SK-N-SH (cell line): Measurements from ENCODE around the gene MC3R. TPM values are rescaled to one million over a fixed set of nuclear protein-coding genes. Genes with fewer than 3 reads are reported as not detected.
A peak's percentile ranks its signal among the peaks of the same experiment; 100 is the strongest.

Experiments used
- CTCF ChIA-PET: fragments of 300-600, 350-600 bp; formaldehyde crosslinking; extraction: SDS; loops from one replicate; lab custom pipeline; 2021; lab: Yijun Ruan, JAX
- POLR2A ChIA-PET: fragments of 350-600 bp; sonication (Branson Sonifier 250); formaldehyde crosslinking; extraction: SDS; loops from one replicate; lab custom pipeline; 2020; ENCODE audit warnings: antibody characterized with exemption, inconsistent platforms; lab: Yijun Ruan, JAX
- DNase-seq: peaks from one replicate; pipeline ENCODE4 v3.0.0; 2012
- H2AFZ ChIP-seq: fragments of 200-600 bp; sonication (generic); 2 replicates; pipeline ENCODE4 v1.8.1; 2016; ENCODE audit warnings: antibody characterized with exemption, mild to moderate bottlenecking, low read depth
- H3F3A ChIP-seq: fragments of 200-600 bp; sonication (generic); replicated peaks from 2 replicates; pipeline ENCODE3; 2016; ENCODE audit warnings: antibody characterized with exemption, mild to moderate bottlenecking; ENCODE audit not compliant: insufficient read depth
- H3K27ac ChIP-seq, 2 experiments: fragments of 200-500 bp in 1 of 2; fragments of 200-600 bp in 1 of 2; sonication (Bioruptor generic) in 1 of 2; sonication (generic), shearing (Covaris generic) in 1 of 2; 2 replicates each; pipeline versions ENCODE4 v1.5.1 to v1.6.1; 2014 to 2016; ENCODE audit warnings: low read depth in 2 of 2, inconsistent platforms in 1 of 2, low read length in 1 of 2, mild to moderate bottlenecking in 1 of 2, mixed read lengths in 1 of 2
- H3K27me3 ChIP-seq: fragments of 200-600 bp; sonication (generic), shearing (Covaris generic); 2 replicates; pipeline ENCODE4 v1.6.1; 2016; ENCODE audit warnings: mixed run types; ENCODE audit not compliant: insufficient read depth
- H3K36me3 ChIP-seq, 2 experiments: fragments of 200-500 bp in 1 of 2; fragments of 200-600 bp in 1 of 2; sonication (Bioruptor generic) in 1 of 2; sonication (generic) in 1 of 2; replicated peaks in 1 of 2; 2 replicates each; pipeline versions ENCODE3 to v1.5.1; 2014 to 2016; ENCODE audit warnings: low read length in 1 of 2, mild to moderate bottlenecking in 1 of 2; ENCODE audit not compliant: insufficient read depth in 2 of 2, control insufficient read depth in 1 of 2
- H3K4me1 ChIP-seq, 2 experiments: fragments of 200-500 bp in 1 of 2; fragments of 200-600 bp in 1 of 2; sonication (Bioruptor generic) in 1 of 2; sonication (generic), shearing (Covaris generic) in 1 of 2; 2 replicates each; pipeline versions ENCODE4 v1.5.1 to v1.6.1; 2014 to 2016; ENCODE audit warnings: low read depth in 1 of 2, low read length in 1 of 2, mixed run types in 1 of 2; ENCODE audit not compliant: insufficient read depth in 2 of 2, control insufficient read depth in 1 of 2
- H3K4me2 ChIP-seq: fragments of 200-600 bp; sonication (generic), shearing (Covaris generic); 2 replicates; pipeline ENCODE4 v1.6.1; 2017; ENCODE audit warnings: mixed run types
- H3K4me3 ChIP-seq, 2 experiments: fragments of 200-500 bp in 1 of 2; fragments of 200-600 bp in 1 of 2; sonication (Bioruptor generic) in 1 of 2; sonication (generic), shearing (Covaris generic) in 1 of 2; 2 replicates each; pipeline versions ENCODE4 v1.5.1 to v1.8.1; 2014 to 2016; ENCODE audit warnings: low read depth in 2 of 2, inconsistent platforms in 1 of 2, low read length in 1 of 2, mild to moderate bottlenecking in 1 of 2, mixed read lengths in 1 of 2, moderate library complexity in 1 of 2
- H3K79me2 ChIP-seq: fragments of 200-600 bp; sonication (generic); 2 replicates; pipeline ENCODE4 v1.8.1; 2017; ENCODE audit warnings: mild to moderate bottlenecking; ENCODE audit not compliant: insufficient read depth
- H3K9ac ChIP-seq: fragments of 200-600 bp; sonication (generic); 2 replicates; pipeline ENCODE4 v1.6.1; 2017; ENCODE audit warnings: mixed run types
- H3K9me2 ChIP-seq: fragments of 200-600 bp; sonication (generic); 2 replicates; pipeline ENCODE4 v1.6.1; 2017; ENCODE audit warnings: mixed run types
- H3K9me3 ChIP-seq: fragments of 200-600 bp; sonication (generic); 2 replicates; pipeline ENCODE4 v1.6.1; 2017; ENCODE audit warnings: mixed run types, mild to moderate bottlenecking, moderate library complexity
- H4K20me1 ChIP-seq: fragments of 200-600 bp; sonication (generic); 2 replicates; pipeline ENCODE4 v1.6.1; 2017; ENCODE audit warnings: mild to moderate bottlenecking, mixed run types; ENCODE audit not compliant: insufficient read depth
- CHD2 ChIP-seq: fragments of 150-350 bp; IDR thresholded peaks from 2 replicates; pipeline ENCODE4 v1.6.1; 2018; ENCODE audit warnings: low read length; ENCODE audit not compliant: partially characterized antibody
- CTCF ChIP-seq: fragments of 200-600 bp; sonication (generic); IDR thresholded peaks from 2 replicates; pipeline ENCODE4 v1.6.1; 2017; ENCODE audit warnings: antibody characterized with exemption, mild to moderate bottlenecking, moderate library complexity
- ELF1 ChIP-seq: IDR thresholded peaks from 2 replicates; pipeline ENCODE4 v1.4.0; 2012
- EP300 ChIP-seq, 2 experiments: IDR thresholded peaks; 2 replicates each; pipeline versions ENCODE4 v1.4.0 to v1.6.1; 2012; ENCODE audit warnings: borderline replicate concordance in 1 of 2, low read depth in 1 of 2, low read length in 1 of 2
- EZH2phosphoT487 ChIP-seq: fragments of 200-600 bp; sonication (generic); IDR thresholded peaks from 2 replicates; pipeline ENCODE4 v1.6.1; 2017; ENCODE audit warnings: low read depth, mixed run types, mild to moderate bottlenecking, antibody characterized with exemption, moderate library complexity, borderline replicate concordance
- FOXM1 ChIP-seq: IDR thresholded peaks from 2 replicates; pipeline ENCODE4 v1.4.0; 2012; ENCODE audit warnings: low read depth, mild to moderate bottlenecking
- GABPA ChIP-seq: IDR thresholded peaks from 2 replicates; pipeline ENCODE4 v1.4.0; 2012; ENCODE audit warnings: low read depth, mild to moderate bottlenecking
- IRF3 ChIP-seq: fragments of 150-350 bp; IDR thresholded peaks from 2 replicates; pipeline ENCODE4 v1.6.1; 2016; ENCODE audit warnings: mild to moderate bottlenecking, low read depth, low read length
- JUND ChIP-seq: IDR thresholded peaks from 2 replicates; pipeline ENCODE4 v1.4.0; 2012
- MEF2A ChIP-seq: IDR thresholded peaks from 2 replicates; pipeline ENCODE4 v1.4.0; 2012; ENCODE audit warnings: low read depth, borderline replicate concordance
- MXI1 ChIP-seq: IDR thresholded peaks from 2 replicates; pipeline ENCODE4 v1.6.1; 2012; ENCODE audit warnings: mild to moderate bottlenecking, low read depth, low read length, improper control_type of control experiment
- RAD21 ChIP-seq: IDR thresholded peaks from 2 replicates; pipeline ENCODE4 v1.6.1; 2012; ENCODE audit warnings: mild to moderate bottlenecking, low read length
- RCOR1 ChIP-seq: fragments of 150-350 bp; IDR thresholded peaks from 2 replicates; pipeline ENCODE4 v1.6.1; 2017; ENCODE audit warnings: antibody characterized with exemption, low read length
- RXRA ChIP-seq: IDR thresholded peaks from 2 replicates; pipeline ENCODE4 v1.4.0; 2012; ENCODE audit warnings: low read depth, mild to moderate bottlenecking, borderline replicate concordance
- SMC3 ChIP-seq: IDR thresholded peaks from 2 replicates; pipeline ENCODE4 v1.6.1; 2012; ENCODE audit warnings: low read depth, low read length, improper control_type of control experiment
- TAF1 ChIP-seq: IDR thresholded peaks from 2 replicates; pipeline ENCODE4 v1.6.1; 2012; ENCODE audit warnings: low read depth, mild to moderate bottlenecking, low read length, moderate library complexity, borderline replicate concordance
- TCF12 ChIP-seq: IDR thresholded peaks from 2 replicates; pipeline ENCODE4 v1.4.0; 2012
- TEAD4 ChIP-seq: IDR thresholded peaks from 2 replicates; pipeline ENCODE4 v1.4.0; 2012; ENCODE audit warnings: mild to moderate bottlenecking, borderline replicate concordance; ENCODE audit not compliant: insufficient read depth
- USF1 ChIP-seq: IDR thresholded peaks from 2 replicates; pipeline ENCODE4 v1.4.0; 2012; ENCODE audit warnings: low read depth, borderline replicate concordance
- YY1 ChIP-seq: IDR thresholded peaks from 2 replicates; pipeline ENCODE4 v1.4.0; 2012; ENCODE audit warnings: low read depth, mild to moderate bottlenecking
- WGBS: methylation state at CpG from one replicate; pipeline ENCODE4 v1.1.6; 2017; ENCODE audit warnings: low lambda C conversion rate; 5-methylcytosine and 5-hydroxymethylcytosine counted together
- polyA plus RNA-seq, 3 experiments: library from polyadenylated mRNA; depleted of rRNA; stranded (reverse); fragments of >200 nt; gene quantifications; 2 replicates each; pipeline ENCODE4 v1.2.3, GENCODE V29; 2012

MC3R gene
- polyA plus RNA-seq, 1 of the 3 experiments (the other 2 are of a cell fraction) = not detected

GRCh38 chr20:56249244-56249955 lies 868 bp downstream of the MC3R start:
- TF ChIP-seq YY1 (no peak), TCF12 (no peak), FOXM1 (no peak), SMC3 (peak; percentile 13; the same call in 1 of the 2 replicates), TAF1 (no peak), IRF3 (no peak), GABPA (no peak), CTCF (peak; percentile 19; the same call in 1 of the 2 replicates), JUND (no peak), CHD2 (no peak), RAD21 (peak; percentile 57), EP300 (IDR thresholded peaks at IDR 0.05; ENCODE audit: borderline replicate concordance in 1 of 2, low read depth in 1 of 2, low read length in 1 of 2) (no peak), MXI1 (no peak), TEAD4 (no peak), ELF1 (no peak), RXRA (no peak)
- CTCF ChIA-PET = interaction anchor here (1.0 to 2.8 kb wide), 6 partner anchors 9 to 1566 kb away, joined by 3 to 36 read pairs (median 4); no protein-coding TSS in a partner anchor
- no peaks in the 10 kb centered on the region for H3K9me2 ChIP-seq
- WGBS = 65% methylated on average over 32 of the region's 32 CpGs
- H3K9me3 ChIP-seq = no peaks in the 10 kb centered on the region
- DNase-seq = peak; percentile 31
- H3K9ac ChIP-seq = no peak overlapping the region
- no peaks in the 10 kb centered on the region for H3K79me2 ChIP-seq
- H2AFZ ChIP-seq = no peak overlapping the region
- H3K27ac ChIP-seq = no peak overlapping the region
- H3K27me3 ChIP-seq = no peaks in the 10 kb centered on the region
- H3K36me3 ChIP-seq = no peaks in the 10 kb centered on the region
- POLR2A ChIA-PET = no interaction called here
- H3K4me3 ChIP-seq = no peak overlapping the region
- no peaks in the 10 kb centered on the region; a peak in 1 of 4 replicates for H3K4me1 ChIP-seq
- H3F3A ChIP-seq = no peaks in the 10 kb centered on the region
- no peaks in the 10 kb centered on the region for H4K20me1 ChIP-seq
- H3K4me2 ChIP-seq = no peak overlapping the region

- Histone ChIP-seq H3K4me2 (no peak overlapping the region), H3K36me3 (no peaks in the 10 kb centered on the region), H3K9me3 (no peaks in the 10 kb centered on the region), H3K27ac (no peak overlapping the region), H3K4me3 (no peak overlapping the region), H3K4me1 (no peaks in the 10 kb centered on the region; a peak in 1 of 4 replicates), H3K27me3 (no peaks in the 10 kb centered on the region), H2AFZ (no peak overlapping the region), H3F3A (no peaks in the 10 kb centered on the region), H3K9ac (no peak overlapping the region), H4K20me1 (no peaks in the 10 kb centered on the region), H3K9me2 (no peaks in the 10 kb centered on the region), H3K79me2 (no peaks in the 10 kb centered on the region)
- CTCF ChIA-PET = interaction anchor here (1.2 to 1.5 kb wide), 2 partner anchors 9 to 94 kb away, joined by 3 to 7 read pairs; no protein-coding TSS in a partner anchor
- POLR2A ChIA-PET = no interaction called here
- 20% methylated on average over 7 of the region's 7 CpGs for WGBS
- DNase-seq = no peak
- TF ChIP-seq FOXM1 (no peak), RCOR1 (no peak), SMC3 (no peak), TEAD4 (no peak), IRF3 (no peak), CHD2 (no peak), EZH2phosphoT487 (no peak), MXI1 (no peak), MEF2A (no peak), USF1 (no peak), TCF12 (no peak), GABPA (no peak)
Measured at GRCh38 chr20:56249956-56250355, 1.4 kb downstream of the MC3R start.
